ENCODE data around the gene OPN1MW3.
"Not testable (repeated sequence)": the region's sequence is repeated elsewhere in the genome, so short reads cannot be mapped to it uniquely, and the experiment has no call there.

OPN1MW3 gene

DNA sequence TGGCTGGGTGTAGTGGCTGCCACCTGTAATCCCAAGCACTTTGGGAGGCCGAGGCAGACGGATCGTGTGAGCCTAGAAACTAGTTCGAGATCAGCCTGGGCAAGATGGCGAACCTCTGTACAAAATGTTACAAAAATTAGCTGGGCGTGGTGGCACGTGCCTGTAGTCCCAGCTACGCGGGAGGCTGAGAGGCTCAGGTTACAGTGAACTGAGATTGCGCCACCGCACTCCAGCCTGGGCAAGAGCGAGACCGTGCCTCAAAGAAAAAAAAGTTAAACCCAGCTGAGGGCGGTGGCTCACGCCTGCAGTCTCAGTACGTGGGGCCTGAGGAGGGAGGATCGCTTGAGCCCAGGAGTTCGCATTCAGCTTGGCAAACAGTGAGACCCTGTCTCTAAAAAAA is 39.3 kb downstream of the OPN1MW3 start:
- no peak for DNase-seq (ENCODE audit: low spot score)

DNA sequence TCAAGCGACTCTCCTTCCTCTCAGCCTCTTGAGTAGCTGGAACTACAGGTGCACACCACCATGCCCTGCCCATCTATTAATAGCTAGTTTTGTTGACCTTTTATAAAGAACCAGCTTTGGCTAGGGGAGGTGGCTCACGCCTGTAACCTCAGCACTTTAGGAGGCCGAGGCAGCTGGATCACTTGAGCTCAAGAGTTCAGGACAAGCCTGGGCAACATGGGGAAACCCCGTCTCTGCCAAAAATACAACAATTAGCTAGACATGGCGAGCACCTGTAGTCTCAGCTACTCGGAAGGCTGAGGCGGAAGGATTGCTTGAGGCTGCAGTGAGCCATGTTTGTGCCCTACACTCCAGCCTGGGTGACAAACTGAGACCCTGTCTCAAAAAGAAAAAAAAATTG is 40.9 kb downstream of the OPN1MW3 start:
- no peak for DNase-seq (ENCODE audit: low spot score)

DNA sequence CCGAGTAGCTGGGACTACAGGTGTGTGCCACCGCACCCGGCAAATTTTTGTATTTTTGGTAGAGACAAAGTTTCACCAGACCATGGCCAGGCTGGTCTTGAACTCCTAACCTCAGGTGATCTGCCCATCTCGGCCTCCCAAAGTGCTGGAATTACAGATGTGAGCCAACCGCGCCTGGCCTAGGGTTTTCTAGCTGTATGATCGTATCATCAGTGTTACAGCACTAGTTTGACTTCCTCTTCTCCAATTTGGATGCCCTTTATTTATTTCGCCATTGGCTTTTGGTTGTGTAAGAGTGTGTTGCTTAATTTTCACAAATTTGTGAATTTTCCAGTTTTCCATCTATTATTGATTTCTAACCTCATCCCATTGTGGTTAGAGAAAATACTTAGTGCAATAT is 43.4 kb downstream of the OPN1MW3 start:
- DNase-seq (ENCODE audit: low spot score) = no peak

DNA sequence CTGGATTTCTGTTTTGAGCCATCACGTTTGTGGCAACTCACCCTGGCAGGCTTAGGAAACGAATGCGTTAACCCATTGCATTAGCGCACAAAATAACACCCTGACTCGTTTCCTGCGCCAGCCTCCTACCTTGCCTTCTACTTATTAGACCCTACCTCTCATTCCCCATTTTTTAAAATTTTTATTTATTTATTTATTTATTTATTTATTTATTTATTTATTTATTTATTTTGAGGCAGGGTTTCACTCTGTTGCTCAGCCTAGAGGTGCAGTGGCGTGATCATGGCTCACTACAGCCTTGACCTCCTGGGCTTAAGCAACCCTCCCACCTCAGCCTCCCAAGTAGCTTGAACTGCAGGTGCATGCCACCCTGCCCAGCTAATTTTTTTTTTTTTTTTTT is 45.6 kb downstream of the OPN1MW3 start:
- DNase-seq (ENCODE audit: low spot score) = not testable (repeated sequence)

DNA sequence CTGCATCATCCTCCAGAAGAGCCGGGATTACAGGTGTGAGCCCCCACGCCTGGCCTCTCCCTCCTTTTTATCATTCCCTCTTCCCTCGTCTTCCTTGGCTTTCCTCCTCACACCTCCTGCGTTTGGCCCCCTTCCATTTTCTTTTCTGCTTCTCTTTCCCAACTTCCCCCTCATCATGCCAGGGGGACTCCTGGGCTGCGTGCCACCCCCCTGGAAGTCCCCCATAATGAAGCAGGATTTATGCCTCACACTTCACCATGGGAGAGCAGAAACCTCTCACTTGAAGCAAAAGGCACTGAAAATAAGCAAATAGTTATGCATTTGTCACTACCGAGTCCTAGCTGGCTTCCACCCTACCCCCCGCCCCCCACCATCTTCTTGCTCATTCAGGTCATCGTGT is 46.1 kb downstream of the OPN1MW3 start:
- no peak for DNase-seq (ENCODE audit: low spot score)

DNA sequence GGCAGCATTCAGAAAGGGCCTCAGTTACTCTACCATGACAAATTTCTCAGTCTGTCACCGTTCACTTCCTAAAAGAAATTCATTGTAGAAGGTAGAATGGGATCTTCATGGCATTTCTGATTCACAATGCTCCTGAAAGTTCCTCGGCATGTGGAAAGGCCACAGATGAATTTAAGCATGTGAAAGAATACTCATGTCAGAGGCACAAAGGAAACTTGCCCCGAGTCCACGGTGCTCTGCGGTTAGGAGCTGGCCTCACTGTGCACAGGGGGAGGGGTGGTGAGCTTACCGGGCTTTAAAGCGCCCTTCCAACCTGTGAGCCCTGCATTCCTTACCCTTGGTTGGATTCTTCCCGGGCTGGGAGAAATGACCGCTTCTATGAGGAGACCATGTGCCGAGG is 47.5 kb downstream of the OPN1MW3 start:
- DNase-seq (ENCODE audit: low spot score) = no peak

DNA sequence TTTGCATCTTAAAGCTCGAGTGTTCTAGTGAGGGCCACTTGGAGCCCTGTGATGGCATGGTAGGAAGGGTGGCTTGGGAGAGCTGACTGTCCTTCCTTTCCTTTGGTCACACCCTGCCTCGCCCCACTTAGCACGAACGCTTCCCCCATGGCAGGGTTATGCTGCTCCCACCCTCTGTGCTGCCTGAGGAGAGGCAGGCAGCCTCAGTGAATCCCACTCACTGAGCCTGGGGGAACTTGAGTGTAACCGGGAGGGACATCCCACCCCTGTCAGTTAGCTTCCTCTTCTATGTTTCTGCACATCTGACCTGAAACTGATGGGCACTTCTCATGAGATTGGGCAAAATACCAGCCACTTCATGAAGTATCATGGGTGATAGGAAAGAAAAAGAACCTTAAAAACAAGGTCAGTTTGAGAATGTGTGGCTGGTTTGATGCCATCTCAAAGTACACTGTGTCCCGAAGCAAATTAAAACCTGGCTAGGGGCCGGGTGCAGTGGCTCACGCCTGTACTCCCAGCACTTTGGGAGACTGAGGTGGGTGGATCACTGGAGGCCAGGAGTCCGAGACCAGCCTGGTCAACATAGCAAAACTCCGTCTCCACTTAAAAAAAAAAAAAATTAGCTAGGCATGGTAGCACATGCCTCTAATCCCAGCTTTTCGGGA is 48.3 kb downstream of the OPN1MW3 start:
- no peak for DNase-seq (ENCODE audit: low spot score)

DNA sequence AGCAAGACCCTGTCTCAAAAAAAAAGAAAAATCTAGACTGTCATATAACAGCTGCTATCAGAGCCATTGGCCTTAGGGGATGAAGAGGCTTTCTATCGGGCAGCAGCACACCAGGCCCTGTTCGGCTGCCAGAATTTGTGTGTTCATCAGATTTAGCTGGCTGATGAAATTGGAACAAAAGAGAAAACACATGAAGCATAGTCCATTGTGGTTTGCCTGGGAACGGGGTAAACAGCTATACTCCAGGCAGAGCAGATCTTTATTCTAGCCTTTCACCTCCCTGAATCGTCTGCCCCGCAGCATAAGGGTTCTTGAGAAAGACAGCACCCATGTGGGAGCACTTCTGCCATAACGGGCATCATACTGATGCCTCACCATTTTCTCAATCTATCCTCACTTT is 49.8 kb downstream of the OPN1MW3 start:
- peak; percentile 27 for DNase-seq (ENCODE audit: low spot score)

DNA sequence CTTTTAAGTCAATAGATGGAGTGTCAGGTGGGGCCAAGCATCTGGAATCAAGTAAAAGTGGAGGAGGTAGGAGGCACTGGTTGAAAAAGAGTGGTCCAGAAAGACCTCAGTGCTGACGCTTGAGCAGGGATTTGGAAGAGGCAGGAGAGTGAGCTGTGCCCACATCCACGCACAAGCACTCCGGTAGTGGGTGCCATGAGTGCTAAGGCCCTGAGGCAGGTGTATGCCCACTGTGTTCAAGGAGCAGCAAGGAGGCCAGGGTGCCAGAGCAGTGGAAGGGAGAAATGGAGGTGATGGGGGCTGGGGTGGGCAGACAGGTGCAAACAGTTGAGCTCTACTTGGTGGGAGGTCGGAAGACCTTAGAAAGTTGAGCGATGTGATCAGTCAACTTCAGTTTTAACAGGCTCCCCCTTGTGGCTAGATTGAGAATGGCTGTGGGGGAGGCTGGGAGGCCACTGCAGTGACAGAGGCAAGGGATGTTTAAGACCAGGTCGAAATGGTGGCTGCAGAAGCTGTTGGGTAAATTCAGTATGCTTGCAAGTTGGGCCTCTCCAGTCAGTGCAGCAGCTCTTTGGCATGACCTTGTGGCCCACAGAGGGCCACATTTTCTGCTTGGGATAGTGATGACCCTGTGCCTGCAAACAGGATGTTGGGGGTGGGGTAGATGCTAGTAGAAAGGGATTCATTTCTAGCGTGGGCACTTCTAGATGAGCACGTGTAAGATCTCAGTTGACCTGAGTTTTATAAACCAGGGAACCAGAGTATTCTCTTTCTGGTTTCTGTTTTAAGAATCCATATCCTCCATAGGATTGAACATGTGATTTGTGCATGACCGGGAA is 50.9 kb downstream of the OPN1MW3 start:
- peak; percentile 37 for DNase-seq (ENCODE audit: low spot score)

DNA sequence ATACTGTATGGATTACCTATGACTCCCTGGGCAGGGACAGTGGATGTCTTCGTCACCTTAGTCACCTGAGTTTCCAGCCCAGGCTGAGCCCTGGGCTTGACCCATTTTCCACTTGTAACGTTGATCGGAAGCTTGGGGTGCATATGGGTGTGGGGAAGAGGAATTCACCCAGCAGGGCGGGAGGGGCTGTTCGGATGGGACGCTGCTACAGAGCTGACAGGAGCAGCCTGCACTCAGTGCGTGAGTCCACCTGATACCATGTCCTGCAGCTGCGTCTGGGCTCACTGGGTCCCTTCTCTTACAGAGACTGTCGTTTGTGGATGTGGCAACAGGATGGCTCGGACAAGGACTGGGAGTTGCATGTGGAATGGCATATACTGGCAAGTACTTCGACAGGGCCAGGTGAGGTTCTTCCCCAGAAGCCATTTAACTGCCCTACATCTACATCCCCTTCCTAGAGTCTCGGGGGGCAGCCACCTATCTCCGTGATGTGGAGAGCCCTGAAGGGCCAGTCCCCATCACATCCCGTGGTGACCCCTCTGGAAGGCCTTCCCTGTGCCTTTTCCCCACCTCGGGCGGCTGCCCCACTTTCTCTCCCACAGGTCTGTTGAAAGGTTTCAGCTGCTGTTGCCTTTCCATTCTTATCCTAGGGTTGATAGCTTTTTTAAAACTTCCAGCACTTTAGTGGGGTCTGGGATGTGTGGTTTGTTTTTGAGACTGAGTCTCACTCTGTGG is 51.8 kb downstream of the OPN1MW3 start:
- DNase-seq (ENCODE audit: low spot score) = no peak

DNA sequence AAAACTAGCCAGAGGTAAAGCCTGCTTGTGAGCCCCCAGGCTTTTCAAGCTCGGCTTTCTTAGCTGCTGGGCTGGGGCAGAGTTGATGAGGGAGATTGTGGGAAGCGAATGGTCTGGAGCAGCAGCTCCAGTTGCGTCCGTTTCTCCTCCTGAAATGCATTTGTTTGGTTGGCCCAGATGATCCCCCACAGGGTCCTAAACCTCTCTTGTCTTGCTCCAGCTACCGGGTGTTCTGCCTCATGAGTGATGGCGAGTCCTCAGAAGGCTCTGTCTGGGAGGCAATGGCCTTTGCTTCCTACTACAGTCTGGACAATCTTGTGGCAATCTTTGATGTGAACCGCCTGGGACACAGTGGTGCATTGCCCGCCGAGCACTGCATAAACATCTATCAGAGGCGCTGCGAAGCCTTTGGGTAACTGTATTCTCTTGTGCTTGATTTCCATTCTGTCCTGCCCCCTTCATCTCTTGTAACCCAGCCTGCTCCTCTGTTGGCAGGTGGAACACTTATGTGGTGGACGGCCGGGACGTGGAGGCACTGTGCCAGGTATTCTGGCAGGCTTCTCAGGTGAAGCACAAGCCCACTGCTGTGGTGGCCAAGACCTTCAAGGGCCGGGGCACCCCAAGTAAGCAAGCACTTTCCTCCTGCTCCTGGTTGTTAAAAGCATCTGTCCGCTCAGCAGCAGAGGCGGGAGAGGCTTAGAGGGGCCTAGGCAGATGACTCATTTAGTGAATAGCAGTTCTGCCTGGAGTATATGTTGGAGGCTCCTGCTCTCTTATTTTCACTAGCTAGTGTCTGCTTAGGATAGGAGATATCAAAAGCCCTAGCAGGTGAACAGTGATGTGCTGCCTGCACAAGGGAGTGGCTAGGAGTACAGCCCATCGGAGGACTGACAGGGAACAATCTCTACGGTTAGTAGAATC is 53.5 kb downstream of the OPN1MW3 start:
- DNase-seq (ENCODE audit: low spot score) = no peak

DNA sequence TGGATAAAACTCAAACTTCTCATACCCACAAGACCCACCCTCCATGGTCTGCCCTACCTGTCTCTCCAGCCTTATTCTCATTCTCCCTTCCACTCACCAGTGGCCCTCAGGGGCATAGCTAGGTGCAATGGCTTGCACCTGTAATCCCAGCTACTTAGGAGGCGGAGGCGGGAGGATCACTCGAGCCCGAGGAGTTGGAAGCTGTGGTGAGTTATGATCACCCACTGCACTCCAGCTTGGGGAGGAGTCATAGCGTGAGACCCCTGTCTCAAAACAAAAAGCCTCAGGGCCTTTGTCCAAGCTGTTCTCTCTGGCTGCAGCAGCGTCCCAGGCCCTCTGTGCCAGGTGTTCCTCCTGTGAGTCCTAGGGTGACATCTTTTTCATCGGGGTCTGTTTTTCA is 54.7 kb downstream of the OPN1MW3 start:
- no peak for DNase-seq (ENCODE audit: low spot score)

DNA sequence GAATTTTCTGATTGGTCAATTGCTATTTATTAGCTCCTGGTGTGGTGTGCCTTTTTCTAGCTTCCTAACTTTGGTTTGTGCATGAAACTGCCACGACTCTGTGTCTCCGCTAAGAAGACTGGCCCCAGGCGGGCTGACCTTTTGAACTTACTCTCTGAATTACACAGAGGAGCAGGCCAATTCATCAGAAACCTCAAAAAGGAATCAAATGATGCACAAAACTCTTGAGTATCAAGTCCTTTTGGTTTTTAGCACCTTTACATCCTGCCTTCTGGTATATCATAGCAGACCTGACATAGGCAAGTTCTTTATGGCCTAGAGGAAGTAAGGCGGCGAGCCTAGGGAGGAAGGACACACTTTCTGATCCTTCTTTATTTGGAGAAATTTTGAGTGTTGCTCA is 55.8 kb downstream of the OPN1MW3 start:
- DNase-seq (ENCODE audit: low spot score) = no peak

DNA sequence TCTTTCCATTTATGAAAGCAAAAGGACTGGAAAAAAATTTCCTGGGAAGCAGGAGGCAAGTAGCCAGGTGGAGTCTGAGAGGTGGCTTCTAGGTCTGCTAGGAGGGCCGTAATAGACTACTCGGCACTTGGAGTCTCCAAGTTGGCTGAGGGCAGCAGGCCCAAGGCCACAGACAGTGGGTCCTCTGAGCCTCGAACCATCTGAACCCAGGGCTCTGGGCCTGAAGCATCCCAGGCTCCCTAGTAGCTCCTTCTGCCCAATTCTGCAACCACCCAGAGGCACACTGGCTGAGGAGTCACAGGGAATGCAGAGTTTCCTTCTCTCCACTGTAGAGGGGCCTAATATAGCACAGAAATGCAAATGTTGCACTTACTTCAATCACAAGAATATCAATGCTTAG is 58.0 kb downstream of the OPN1MW3 start:
- DNase-seq (ENCODE audit: low spot score) = no peak

DNA sequence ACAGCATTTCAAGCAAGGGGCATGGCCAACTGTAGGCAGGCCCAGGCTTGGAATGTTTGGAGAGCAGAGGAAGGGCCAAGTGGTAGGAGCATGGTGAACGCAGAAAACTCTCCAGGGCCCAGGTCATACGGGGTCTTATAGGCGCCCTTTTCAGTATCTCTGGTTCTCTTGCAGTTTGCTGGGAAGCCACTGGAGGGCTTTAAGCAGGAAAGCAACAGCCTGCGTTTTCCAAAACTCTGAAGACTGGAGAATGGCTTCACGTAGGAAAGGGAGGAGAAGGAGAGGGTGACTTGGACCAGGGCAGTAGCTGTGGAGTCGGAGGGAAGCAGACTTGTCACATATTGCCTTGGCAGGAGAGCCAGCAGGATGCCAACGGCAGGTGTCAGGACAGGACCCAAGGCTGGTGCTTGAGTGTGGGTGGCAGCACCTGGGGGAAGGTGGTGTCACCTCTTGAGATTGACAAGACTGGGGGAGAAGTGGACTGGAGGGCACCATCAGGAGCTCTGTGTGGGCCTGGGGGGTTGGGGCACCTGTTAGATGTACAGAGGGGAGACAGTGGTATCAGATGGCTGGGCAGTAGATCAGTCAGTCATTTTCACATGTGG is 60.1 kb downstream of the OPN1MW3 start:
- no peak for DNase-seq (ENCODE audit: low spot score)

DNA sequence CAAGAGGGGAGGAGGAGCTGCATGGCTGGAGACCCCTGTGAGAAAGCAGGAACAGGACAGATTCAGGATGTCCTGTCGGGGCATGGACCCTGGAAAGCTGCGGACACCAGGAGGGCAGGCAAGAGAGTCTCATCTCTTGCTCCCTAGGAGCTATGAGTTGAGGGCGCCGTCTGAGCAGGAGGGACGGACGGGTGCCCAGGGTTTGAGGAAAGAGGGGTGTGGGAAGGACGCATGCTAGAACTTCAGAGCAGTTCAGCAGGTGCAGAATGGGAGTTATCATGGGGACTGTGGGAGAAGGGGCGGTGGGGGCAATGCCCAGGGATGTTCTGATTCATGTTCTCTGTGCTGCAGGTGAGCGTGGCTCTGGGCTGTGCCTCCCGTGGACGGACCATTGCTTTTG is 63.0 kb downstream of the OPN1MW3 start:
- no peak for DNase-seq (ENCODE audit: low spot score)

Measured in pons (tissue), 1 donor.